ENCODE measurements around the gene USP28.

The USP28 gene

GRCh38 chr11:113760241-113760640 is 115.1 kb downstream of the USP28 start:
- DNase-seq (ENCODE audit: low read depth): no peak
- H3K4me3 ChIP-seq (ENCODE audit: low read length): no peak overlapping the region
- TF ChIP-seq CTCF (conservative IDR thresholded peaks at IDR 0.05; ENCODE audit: low read length): no peak

- no peak for DNase-seq (ENCODE audit: low read depth)
- H3K4me3 ChIP-seq (ENCODE audit: low read length): no peak overlapping the region
- no peak for TF ChIP-seq CTCF (conservative IDR thresholded peaks at IDR 0.05; ENCODE audit: low read length)
Measured at GRCh38 chr11:113752932-113753331, 122.4 kb downstream of the USP28 start.
